Measurements from ENCODE around the gene POT1.
"Not testable (repeated sequence)": the region's sequence is repeated elsewhere in the genome, so short reads cannot be mapped to it uniquely, and the experiment has no call there.

- not testable (repeated sequence) for TF ChIP-seq CTCF (conservative IDR thresholded peaks at IDR 0.05); ZFX (IDR thresholded peaks at IDR 0.05)
Observed at GRCh38 chr7:124975131-124975530, 45.5 kb upstream of the POT1 start.

Measured in C4-2B (cell line).